Sigmoid colon (tissue), 7 donors: ENCODE data around the gene PRKX. TPM values are rescaled to one million over a fixed set of nuclear protein-coding genes. Genes with fewer than 3 reads are reported as not detected.
"Not testable (repeated sequence)": the region's sequence is repeated elsewhere in the genome, so short reads cannot be mapped to it uniquely, and the experiment has no call there.

Source experiments
- DNase-seq: peaks from one replicate; pipeline ENCODE4 v3.0.0-alpha.2; 2019
- H3K27ac ChIP-seq, 4 donors: fragments of 200-600 bp; sonication (generic); one replicate each; pipeline ENCODE4 v1.5.1; 2016 to 2019; ENCODE audit warnings: mild to moderate bottlenecking in 1 of 4
- H3K27me3 ChIP-seq, 3 donors: fragments of 200-600 bp; sonication (generic); one replicate each; pipeline ENCODE4 v1.5.1; 2019; ENCODE audit warnings: mild to moderate bottlenecking in 1 of 3
- H3K36me3 ChIP-seq, 4 donors: fragments of 200-600 bp; sonication (generic); one replicate each; pipeline ENCODE4 v1.5.1; 2016 to 2019
- H3K4me1 ChIP-seq, 4 donors: fragments of 200-600 bp; sonication (generic); one replicate each; pipeline ENCODE4 v1.5.1; 2017 to 2019
- H3K4me3 ChIP-seq, 4 donors: fragments of 200-600 bp; sonication (generic); one replicate each; pipeline ENCODE4 v1.5.1; 2017 to 2019; ENCODE audit warnings: mild to moderate bottlenecking in 2 of 4, moderate library complexity in 1 of 4
- H3K9me3 ChIP-seq, 4 donors: fragments of 200-600 bp in 3 of 4; sonication (generic) in 3 of 4; one replicate each; pipeline versions ENCODE4 v1.5.1 to v1.6.1; 2013 to 2019
- CTCF ChIP-seq, 4 experiments: fragments of 450-650 bp in 3 of 4; fragments of 200-600 bp in 1 of 4; IDR thresholded peaks; one replicate each; pipeline ENCODE4 v1.5.1; 2016 to 2019; ENCODE audit warnings: antibody characterized with exemption in 4 of 4, mild to moderate bottlenecking in 3 of 4, moderate library complexity in 2 of 4
- EP300 ChIP-seq, 4 donors: sonication (generic); formaldehyde crosslinking; IDR thresholded peaks; one replicate each; pipeline ENCODE4 v1.6.1; 2017; ENCODE audit warnings: antibody characterized with exemption in 4 of 4
- POLR2A ChIP-seq, 2 donors: fragments of 450-650 bp; IDR thresholded peaks; one replicate each; pipeline ENCODE4 v1.6.1; 2016; ENCODE audit warnings: antibody characterized with exemption in 2 of 2, mild to moderate bottlenecking in 2 of 2, moderate library complexity in 2 of 2
- POLR2AphosphoS5 ChIP-seq, 4 donors: sonication (generic); formaldehyde crosslinking; IDR thresholded peaks; one replicate each; pipeline ENCODE4 v1.6.1; 2017; ENCODE audit warnings: antibody characterized with exemption in 4 of 4
- WGBS, 2 donors: extraction: QIAGEN DNeasy Blood & Tissue Kit; methylation state at CpG; one replicate each; pipeline ENCODE4 v1.1.7; 2013; 5-methylcytosine and 5-hydroxymethylcytosine counted together
- intact Hi-C: fragments of 100-400 bp; cut with DNase I; formaldehyde crosslinking; loops from one replicate; pipeline ENCODE4 v1.15.1; 2023
- polyA plus RNA-seq, 3 donors: library from polyadenylated mRNA; stranded (reverse); fragments of 200-250 nt; gene quantifications; one replicate each; pipeline ENCODE4 v1.2.3, GENCODE V29; 2013
- small RNA-seq, 3 donors: library from RNA; depleted of rRNA; stranded (forward); fragments of <200 nt; gene quantifications; one replicate each; pipeline ENCODE3, GENCODE V24; 2016
- total RNA-seq, 4 donors: library from RNA; depleted of rRNA; stranded (reverse); fragments of >200 nt; gene quantifications; one replicate each; pipeline ENCODE4 v1.1.0, GENCODE V29; 2016
- donor health status: healthy with polysubstance abuse.
- donor health status: Bipolar disorder and iron deficiency.
- donor health status: healthy.

The PRKX gene
- total and polyA plus RNA-seq, 7 donors = 3.5 to 10.6 (median 6.9) TPM

- TF ChIP-seq POLR2A (IDR thresholded peaks at IDR 0.05) (no peak), POLR2AphosphoS5 (IDR thresholded peaks at IDR 0.05) (peak in 1 of 4 donors; percentile 21)
- no peak overlapping the region for H3K4me3 ChIP-seq
- H3K36me3 ChIP-seq = no peaks in the 10 kb centered on the region
- no peaks in the 10 kb centered on the region for H3K27me3 ChIP-seq
- WGBS, 2 donors = 72 to 78% methylated on average over 11 of the region's 11 CpGs
- H3K27ac ChIP-seq = no peak overlapping the region
- intact Hi-C loops = no loop called here
- no peak for DNase-seq
- no peaks in the 10 kb centered on the region for H3K9me3 ChIP-seq
- H3K4me1 ChIP-seq = no peaks in the 10 kb centered on the region
Measured at GRCh38 chrX:3576886-3577501, 136.5 kb downstream of the PRKX start.

DNA sequence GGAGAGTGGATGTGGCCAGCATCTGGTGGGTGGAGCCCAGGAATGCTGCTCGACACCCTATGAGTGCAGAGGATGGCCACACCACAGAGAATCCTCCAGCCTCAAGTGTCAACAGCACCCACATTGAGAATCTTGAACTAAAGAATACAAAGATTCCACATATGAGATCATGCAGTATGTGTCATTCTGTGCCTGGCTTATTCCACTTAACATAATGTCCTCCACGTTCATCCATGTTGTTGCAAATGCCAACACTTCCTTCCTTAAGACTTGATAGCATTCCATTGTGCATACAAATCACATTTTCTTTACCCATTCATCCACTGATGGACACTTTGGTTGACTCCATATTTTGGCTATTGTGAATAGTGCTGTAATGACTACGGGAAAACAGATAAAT, 145.8 kb downstream of the PRKX start:
- no peak for TF ChIP-seq EP300 (IDR thresholded peaks at IDR 0.05)
- TF ChIP-seq POLR2A (IDR thresholded peaks at IDR 0.05) = no peak
- no peak for TF ChIP-seq POLR2AphosphoS5 (IDR thresholded peaks at IDR 0.05)
- no peak for TF ChIP-seq CTCF (IDR thresholded peaks at IDR 0.05)
- DNase-seq = no peak
- Histone ChIP-seq H3K4me1 (no peaks in the 10 kb centered on the region), H3K9me3 (no peaks in the 10 kb centered on the region), H3K27ac (no peak overlapping the region), H3K36me3 (no peaks in the 10 kb centered on the region), H3K4me3 (no peak overlapping the region), H3K27me3 (no peaks in the 10 kb centered on the region)
- intact Hi-C loops = no loop called here
- 74 to 76% methylated on average over 3 of the region's 3 CpGs for WGBS, 2 donors

- H3K9me3 ChIP-seq = no peaks in the 10 kb centered on the region
- no peak overlapping the region for H3K4me3 ChIP-seq
- DNase-seq = no peak
- H3K27ac ChIP-seq = no peak overlapping the region
- intact Hi-C loops = no loop called here
- 88 to 90% methylated on average over 4 of the region's 4 CpGs for WGBS, 2 donors
- no peaks in the 10 kb centered on the region for H3K4me1 ChIP-seq
- H3K36me3 ChIP-seq = no peaks in the 10 kb centered on the region
- H3K27me3 ChIP-seq = no peaks in the 10 kb centered on the region
- TF ChIP-seq POLR2A (IDR thresholded peaks at IDR 0.05) (no peak), EP300 (IDR thresholded peaks at IDR 0.05) (no peak), CTCF (IDR thresholded peaks at IDR 0.05) (no peak), POLR2AphosphoS5 (IDR thresholded peaks at IDR 0.05) (no peak)
Measured at GRCh38 chrX:3563451-3563850, 150.0 kb downstream of the PRKX start.

- WGBS, 2 donors = 72 to 92% methylated on average over 6 of the region's 7 CpGs
- intact Hi-C loops = not testable (repeated sequence)
Measured at GRCh38 chrX:3560010-3560409, 153.4 kb downstream of the PRKX start.

More at GRCh38 chrX:3560010-3560409, 153.4 kb downstream of the PRKX start:
- not testable (repeated sequence) for H3K4me1 ChIP-seq, H3K27me3 ChIP-seq, H3K4me3 ChIP-seq, H3K27ac ChIP-seq, DNase-seq, H3K36me3 ChIP-seq, H3K9me3 ChIP-seq

Small RNAs within 50 kb of the gene (small RNA-seq; reads per million reads assigned to genes)
- 0 reads per million in 3 donors for gene RF00019
- gene RNU6-114P = 0 reads per million in 3 donors
